ENCODE results near the gene RPS3. TPM values are rescaled to one million over a fixed set of nuclear protein-coding genes. Genes with fewer than 3 reads are reported as not detected.
A peak's percentile ranks its signal among the peaks of the same experiment; 100 is the strongest.

Gene RPS3
- total and polyA plus RNA-seq, 9 of the 15 experiments (the other 6 are each of a cell fraction or from before 2014, with no cell fraction given), result 2,700 to 5,771 (median 3,679) TPM

DNA sequence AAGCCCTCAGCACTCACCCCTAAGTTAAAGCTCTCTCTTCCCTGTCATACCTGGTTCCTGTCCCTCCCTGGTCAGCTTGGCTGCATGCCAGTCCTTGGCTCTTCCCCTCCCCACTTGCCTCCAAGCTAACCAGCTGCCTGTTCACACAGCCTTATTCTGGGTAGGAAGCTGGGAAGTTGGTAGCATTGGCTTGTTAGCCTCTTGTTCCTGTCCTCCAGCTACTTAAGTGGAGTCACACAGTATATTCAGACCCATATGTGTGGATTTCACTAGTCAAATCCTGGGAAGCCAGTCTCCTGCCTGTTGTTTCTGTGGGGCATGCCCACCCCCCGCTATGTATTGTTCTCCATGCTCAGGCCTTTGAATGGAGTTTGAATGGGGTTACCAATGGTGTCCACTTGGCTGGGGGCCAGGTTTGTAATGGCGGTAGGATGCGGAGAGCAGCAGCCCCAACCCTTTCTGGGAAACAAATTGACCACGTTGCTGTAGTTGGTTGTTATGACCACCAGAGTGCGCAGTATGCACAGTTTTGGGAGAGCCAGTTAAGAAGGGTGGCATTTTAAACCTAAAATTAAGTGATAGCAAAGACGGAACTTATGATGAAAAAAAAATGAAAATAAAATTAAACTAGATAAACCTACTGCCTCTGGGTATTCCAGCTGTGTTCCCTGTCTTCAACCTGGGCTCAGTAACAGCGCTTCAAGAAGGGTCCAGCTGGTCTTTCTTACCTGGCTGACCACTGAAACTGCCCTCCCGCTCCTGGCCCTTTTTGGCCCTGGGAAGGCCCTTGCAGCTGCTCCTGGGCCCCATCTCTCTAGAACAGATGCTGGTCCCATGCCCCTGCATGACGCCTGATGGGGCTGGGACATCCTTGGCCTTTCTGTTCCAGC is 10.7 kb upstream of the RPS3 start:
- peak; percentile 86 for ATAC-seq
- in situ Hi-C loops (cut with MboI), result no loop called here
- Histone ChIP-seq H3K79me2 (ENCODE audit: control insufficient read depth, insufficient read depth, low read length) (no peaks in the 10 kb centered on the region), H3K27me3 (ENCODE audit: control insufficient read depth in 2 of 2, insufficient read depth in 2 of 2, low read length in 2 of 2) (no peaks in the 10 kb centered on the region), H3K4me3 (no peak overlapping the region), H3K27ac (ENCODE audit: extremely low read depth, low read depth, low read length) (peak overlapping the region; percentile 37; the same call in 1 of the 3 replicates), H3K4me2 (ENCODE audit: insufficient read depth, low read length) (peak overlapping the region; percentile 61), H3K9ac (ENCODE audit: insufficient read depth in 1 of 2, low read depth in 2 of 2, low read length in 2 of 2) (peak overlapping the region; percentile 40 to 78; a peak in 3 of 4 replicates), H2AFZ (ENCODE audit: low read depth, low read length) (peak overlapping the region; percentile 79), H4K20me1 (replicated peaks; ENCODE audit: control insufficient read depth, insufficient read depth, low read length) (no peaks in the 10 kb centered on the region), H3K9me3 (replicated peaks; ENCODE audit: control insufficient read depth, insufficient read depth, low read depth, low read length) (no peaks in the 10 kb centered on the region), H3K9me1 (ENCODE audit: control insufficient read depth, insufficient read depth, low read length) (no peaks in the 10 kb centered on the region), H3K36me3 (ENCODE audit: control insufficient read depth, insufficient read depth, low read length) (no peaks in the 10 kb centered on the region), H3K4me1 (replicated peaks in 1 of 2; ENCODE audit: control insufficient read depth in 2 of 2, insufficient read depth in 2 of 2, low read length in 2 of 2) (peaks cover 15% of the 10 kb centered on the region in 2 experiments)
- CTCF ChIA-PET (ENCODE audit: low intra/inter-chr PET ratio), result interaction anchor here (0.6 to 3.5 kb wide), 12 partner anchors 52 to 1125 kb away, joined by 3 to 38 read pairs (median 4); no protein-coding TSS in a partner anchor
- FAIRE-seq, result peak; percentile 93
- WGBS (ENCODE audit: insufficient coverage, low coverage, missing lambda C conversion rate), result 21% methylated on average over 9 of the region's 9 CpGs
- intact Hi-C loops (cut with micrococcal nuclease), result loop anchor here (1.0 to 5.0 kb wide), 3 partner anchors 56 to 484 kb away; no protein-coding TSS in a partner anchor
- no TSS peak for BruUV-seq (replicated peaks)
- POLR2A ChIA-PET, result interaction anchor here (0.6 to 3.1 kb wide), 7 partner anchors 11 to 420 kb away, joined by 3 to 29 read pairs (median 3); partner anchors contain the start of gene RPS3
- peak; percentile 76 to 90 (median 80) for DNase-seq (ENCODE audit: extremely low read depth in 1 of 4, low spot score in 3 of 4)
- TF ChIP-seq ZNF507 (tag; conservative IDR thresholded peaks at IDR 0.05), result no peak
- peak; percentile 62; the same call in 1 of the 2 replicates for TF ChIP-seq EHMT2 (IDR thresholded peaks at IDR 0.05)
- no peak for TF ChIP-seq TBP (optimal IDR thresholded peaks at IDR 0.05; ENCODE audit: low read depth, low read length)
- no peak for TF ChIP-seq ZBTB7A (IDR thresholded peaks at IDR 0.05; ENCODE audit: borderline replicate concordance, control insufficient read depth, low read depth, low read length)
- 0 out of 4 replicates have a peak, but pooled peaks of 1 of the 2 experiments have one; percentile 27 for TF ChIP-seq HDAC1 (IDR thresholded peaks at IDR 0.05)
- TF ChIP-seq, protein P1, sequence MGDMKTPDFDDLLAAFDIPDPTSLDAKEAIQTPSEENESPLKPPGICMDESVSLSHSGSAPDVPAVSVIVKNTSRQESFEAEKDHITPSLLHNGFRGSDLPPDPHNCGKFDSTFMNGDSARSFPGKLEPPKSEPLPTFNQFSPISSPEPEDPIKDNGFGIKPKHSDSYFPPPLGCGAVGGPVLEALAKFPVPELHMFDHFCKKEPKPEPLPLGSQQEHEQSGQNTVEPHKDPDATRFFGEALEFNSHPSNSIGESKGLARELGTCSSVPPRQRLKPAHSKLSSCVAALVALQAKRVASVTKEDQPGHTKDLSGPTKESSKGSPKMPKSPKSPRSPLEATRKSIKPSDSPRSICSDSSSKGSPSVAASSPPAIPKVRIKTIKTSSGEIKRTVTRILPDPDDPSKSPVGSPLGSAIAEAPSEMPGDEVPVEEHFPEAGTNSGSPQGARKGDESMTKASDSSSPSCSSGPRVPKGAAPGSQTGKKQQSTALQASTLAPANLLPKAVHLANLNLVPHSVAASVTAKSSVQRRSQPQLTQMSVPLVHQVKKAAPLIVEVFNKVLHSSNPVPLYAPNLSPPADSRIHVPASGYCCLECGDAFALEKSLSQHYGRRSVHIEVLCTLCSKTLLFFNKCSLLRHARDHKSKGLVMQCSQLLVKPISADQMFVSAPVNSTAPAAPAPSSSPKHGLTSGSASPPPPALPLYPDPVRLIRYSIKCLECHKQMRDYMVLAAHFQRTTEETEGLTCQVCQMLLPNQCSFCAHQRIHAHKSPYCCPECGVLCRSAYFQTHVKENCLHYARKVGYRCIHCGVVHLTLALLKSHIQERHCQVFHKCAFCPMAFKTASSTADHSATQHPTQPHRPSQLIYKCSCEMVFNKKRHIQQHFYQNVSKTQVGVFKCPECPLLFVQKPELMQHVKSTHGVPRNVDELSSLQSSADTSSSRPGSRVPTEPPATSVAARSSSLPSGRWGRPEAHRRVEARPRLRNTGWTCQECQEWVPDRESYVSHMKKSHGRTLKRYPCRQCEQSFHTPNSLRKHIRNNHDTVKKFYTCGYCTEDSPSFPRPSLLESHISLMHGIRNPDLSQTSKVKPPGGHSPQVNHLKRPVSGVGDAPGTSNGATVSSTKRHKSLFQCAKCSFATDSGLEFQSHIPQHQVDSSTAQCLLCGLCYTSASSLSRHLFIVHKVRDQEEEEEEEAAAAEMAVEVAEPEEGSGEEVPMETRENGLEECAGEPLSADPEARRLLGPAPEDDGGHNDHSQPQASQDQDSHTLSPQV (IDR thresholded peaks at IDR 0.05), result no peak
- TF ChIP-seq MTA3 (IDR thresholded peaks at IDR 0.05; ENCODE audit: borderline replicate concordance), result 0 out of 2 replicates have a peak, but pooled peaks have one; percentile 50
- TF ChIP-seq, protein P2, sequence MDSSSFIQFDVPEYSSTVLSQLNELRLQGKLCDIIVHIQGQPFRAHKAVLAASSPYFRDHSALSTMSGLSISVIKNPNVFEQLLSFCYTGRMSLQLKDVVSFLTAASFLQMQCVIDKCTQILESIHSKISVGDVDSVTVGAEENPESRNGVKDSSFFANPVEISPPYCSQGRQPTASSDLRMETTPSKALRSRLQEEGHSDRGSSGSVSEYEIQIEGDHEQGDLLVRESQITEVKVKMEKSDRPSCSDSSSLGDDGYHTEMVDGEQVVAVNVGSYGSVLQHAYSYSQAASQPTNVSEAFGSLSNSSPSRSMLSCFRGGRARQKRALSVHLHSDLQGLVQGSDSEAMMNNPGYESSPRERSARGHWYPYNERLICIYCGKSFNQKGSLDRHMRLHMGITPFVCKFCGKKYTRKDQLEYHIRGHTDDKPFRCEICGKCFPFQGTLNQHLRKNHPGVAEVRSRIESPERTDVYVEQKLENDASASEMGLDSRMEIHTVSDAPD (CRISPR knock-in tag; IDR thresholded peaks at IDR 0.05), result no peak
- TF ChIP-seq MXI1 (IDR thresholded peaks at IDR 0.05; ENCODE audit: low read depth, low read length), result no peak
- TF ChIP-seq ZNF184 (CRISPR knock-in tag; IDR thresholded peaks at IDR 0.05), result no peak
- no peak for TF ChIP-seq JUN (IDR thresholded peaks at IDR 0.05; ENCODE audit: borderline replicate concordance, low read depth, low read length)
- TF ChIP-seq JUN (CRISPR knock-in tag; IDR thresholded peaks at IDR 0.05; ENCODE audit: borderline replicate concordance), result no peak
- peak; percentile 72 for TF ChIP-seq NFIX (CRISPR knock-in tag; IDR thresholded peaks at IDR 0.05; ENCODE audit: low read depth)
- 0 out of 2 replicates have a peak, but pooled peaks have one; percentile 24 for TF ChIP-seq SMARCE1 (IDR thresholded peaks at IDR 0.05)
- no peak for TF ChIP-seq OTX1 (CRISPR knock-in tag; IDR thresholded peaks at IDR 0.05)

Data from K562 (cell line).